Measurements from ENCODE around the gene NSUN6.

DNA sequence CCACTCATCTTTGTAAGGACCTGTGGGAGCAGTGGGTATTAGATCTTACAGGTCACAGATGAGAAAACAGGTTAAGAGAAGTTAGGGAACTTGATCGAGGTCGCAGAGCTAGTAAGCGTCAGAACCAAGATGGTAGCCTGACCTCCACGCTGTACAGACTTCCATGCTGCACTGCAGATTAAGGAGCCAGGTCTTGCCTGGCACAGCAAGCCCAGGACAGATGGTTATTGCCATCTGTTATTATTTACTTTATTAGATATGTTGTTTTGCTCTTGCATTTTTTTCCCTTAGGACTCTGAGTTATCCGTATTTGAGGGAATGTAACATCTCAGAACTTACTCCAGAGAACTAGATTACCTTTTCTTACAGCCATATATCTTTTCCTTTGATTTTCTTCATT, 147.2 kb downstream of the NSUN6 start:
- TF ChIP-seq, protein P1, sequence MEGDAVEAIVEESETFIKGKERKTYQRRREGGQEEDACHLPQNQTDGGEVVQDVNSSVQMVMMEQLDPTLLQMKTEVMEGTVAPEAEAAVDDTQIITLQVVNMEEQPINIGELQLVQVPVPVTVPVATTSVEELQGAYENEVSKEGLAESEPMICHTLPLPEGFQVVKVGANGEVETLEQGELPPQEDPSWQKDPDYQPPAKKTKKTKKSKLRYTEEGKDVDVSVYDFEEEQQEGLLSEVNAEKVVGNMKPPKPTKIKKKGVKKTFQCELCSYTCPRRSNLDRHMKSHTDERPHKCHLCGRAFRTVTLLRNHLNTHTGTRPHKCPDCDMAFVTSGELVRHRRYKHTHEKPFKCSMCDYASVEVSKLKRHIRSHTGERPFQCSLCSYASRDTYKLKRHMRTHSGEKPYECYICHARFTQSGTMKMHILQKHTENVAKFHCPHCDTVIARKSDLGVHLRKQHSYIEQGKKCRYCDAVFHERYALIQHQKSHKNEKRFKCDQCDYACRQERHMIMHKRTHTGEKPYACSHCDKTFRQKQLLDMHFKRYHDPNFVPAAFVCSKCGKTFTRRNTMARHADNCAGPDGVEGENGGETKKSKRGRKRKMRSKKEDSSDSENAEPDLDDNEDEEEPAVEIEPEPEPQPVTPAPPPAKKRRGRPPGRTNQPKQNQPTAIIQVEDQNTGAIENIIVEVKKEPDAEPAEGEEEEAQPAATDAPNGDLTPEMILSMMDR (IDR thresholded peaks at IDR 0.05), result no peak
- no peak for TF ChIP-seq FOXM1 (IDR thresholded peaks at IDR 0.05; ENCODE audit: low read depth)
- no peak for TF ChIP-seq YY1 (IDR thresholded peaks at IDR 0.05; ENCODE audit: low read depth)
- no peak for TF ChIP-seq POLR2AphosphoS5 (IDR thresholded peaks at IDR 0.05; ENCODE audit: low read depth, low read length)

Measured in SK-N-SH (cell line).